Parathyroid adenoma (tissue), 2 donors: ENCODE measurements around the gene IFT80.

Source experiments
- H2AFZ ChIP-seq: fragments of 300-600 bp; sonication (generic); one replicate; pipeline ENCODE4 v1.7.0; 2017; ENCODE audit warnings: antibody characterized with exemption, mild to moderate bottlenecking
- H3K27ac ChIP-seq: fragments of 300-600 bp; sonication (generic); one replicate; pipeline ENCODE4 v1.7.0; 2017
- H3K27me3 ChIP-seq: fragments of 300-600 bp; sonication (generic); one replicate; pipeline ENCODE4 v1.7.0; 2017; ENCODE audit warnings: low read length; ENCODE audit not compliant: control insufficient read depth, insufficient read depth
- H3K36me3 ChIP-seq: fragments of 300-600 bp; sonication (generic); one replicate; pipeline ENCODE4 v1.7.0; 2017; ENCODE audit warnings: low read length; ENCODE audit not compliant: control insufficient read depth, insufficient read depth
- H3K4me1 ChIP-seq: fragments of 300-600 bp; sonication (generic); one replicate; pipeline ENCODE4 v1.7.0; 2017; ENCODE audit warnings: control low read depth
- H3K4me2 ChIP-seq: fragments of 300-600 bp; sonication (generic); one replicate; pipeline ENCODE4 v1.7.0; 2017; ENCODE audit warnings: low read length
- H3K4me3 ChIP-seq: fragments of 300-600 bp; sonication (generic); one replicate; pipeline ENCODE4 v1.7.0; 2017; ENCODE audit warnings: low read depth, low read length
- H3K79me2 ChIP-seq: fragments of 300-600 bp; sonication (generic); one replicate; pipeline ENCODE4 v1.7.0; 2017; ENCODE audit warnings: control low read depth
- H3K9ac ChIP-seq: fragments of 300-600 bp; sonication (generic); one replicate; pipeline ENCODE4 v1.7.0; 2017; ENCODE audit warnings: mild to moderate bottlenecking
- H3K9me3 ChIP-seq: fragments of 300-600 bp; sonication (generic); one replicate; pipeline ENCODE4 v1.7.0; 2017; ENCODE audit warnings: low read length; ENCODE audit not compliant: control insufficient read depth
- TF ChIP-seq, protein P1 (sequence below): fragments of 300-600 bp; sonication (generic); IDR thresholded peaks from one replicate; pipeline ENCODE4 v1.7.0; 2017; ENCODE audit warnings: antibody characterized with exemption, mild to moderate bottlenecking
- donor health status: primary hyperparathyroidism.

The IFT80 gene

DNA sequence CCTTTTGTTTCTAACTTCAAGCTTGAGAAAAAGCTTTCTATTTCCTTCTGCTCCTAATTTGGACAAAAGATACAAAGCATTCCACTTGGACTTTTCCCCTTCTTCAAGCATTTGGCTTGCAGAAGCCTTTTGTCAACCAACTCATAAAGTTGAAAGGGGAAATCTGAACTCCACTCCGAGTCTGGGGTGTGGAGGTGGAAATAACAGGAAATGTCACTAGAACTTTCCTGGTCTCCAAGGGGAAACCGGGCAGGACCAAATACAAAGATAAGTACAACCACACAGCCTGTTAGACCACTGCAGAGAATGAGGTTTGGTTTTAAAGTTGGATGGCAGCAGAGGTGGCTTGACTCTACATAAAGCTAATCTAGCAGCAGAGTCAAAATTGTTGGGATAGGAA is 178.0 kb downstream of the IFT80 start:
- no peaks in the 10 kb centered on the region for H3K36me3 ChIP-seq
- H3K4me2 ChIP-seq = no peak overlapping the region
- H3K4me3 ChIP-seq = no peak overlapping the region
- no peaks in the 10 kb centered on the region for H3K9me3 ChIP-seq
- H3K9ac ChIP-seq = no peak overlapping the region
- H3K27ac ChIP-seq = no peak overlapping the region
- H3K4me1 ChIP-seq = peaks cover 3% of the 10 kb centered on the region
- no peaks in the 10 kb centered on the region for H3K27me3 ChIP-seq
- H3K79me2 ChIP-seq = no peaks in the 10 kb centered on the region
- TF ChIP-seq, protein P1, sequence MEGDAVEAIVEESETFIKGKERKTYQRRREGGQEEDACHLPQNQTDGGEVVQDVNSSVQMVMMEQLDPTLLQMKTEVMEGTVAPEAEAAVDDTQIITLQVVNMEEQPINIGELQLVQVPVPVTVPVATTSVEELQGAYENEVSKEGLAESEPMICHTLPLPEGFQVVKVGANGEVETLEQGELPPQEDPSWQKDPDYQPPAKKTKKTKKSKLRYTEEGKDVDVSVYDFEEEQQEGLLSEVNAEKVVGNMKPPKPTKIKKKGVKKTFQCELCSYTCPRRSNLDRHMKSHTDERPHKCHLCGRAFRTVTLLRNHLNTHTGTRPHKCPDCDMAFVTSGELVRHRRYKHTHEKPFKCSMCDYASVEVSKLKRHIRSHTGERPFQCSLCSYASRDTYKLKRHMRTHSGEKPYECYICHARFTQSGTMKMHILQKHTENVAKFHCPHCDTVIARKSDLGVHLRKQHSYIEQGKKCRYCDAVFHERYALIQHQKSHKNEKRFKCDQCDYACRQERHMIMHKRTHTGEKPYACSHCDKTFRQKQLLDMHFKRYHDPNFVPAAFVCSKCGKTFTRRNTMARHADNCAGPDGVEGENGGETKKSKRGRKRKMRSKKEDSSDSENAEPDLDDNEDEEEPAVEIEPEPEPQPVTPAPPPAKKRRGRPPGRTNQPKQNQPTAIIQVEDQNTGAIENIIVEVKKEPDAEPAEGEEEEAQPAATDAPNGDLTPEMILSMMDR = no peak
- H2AFZ ChIP-seq = no peak overlapping the region

DNA sequence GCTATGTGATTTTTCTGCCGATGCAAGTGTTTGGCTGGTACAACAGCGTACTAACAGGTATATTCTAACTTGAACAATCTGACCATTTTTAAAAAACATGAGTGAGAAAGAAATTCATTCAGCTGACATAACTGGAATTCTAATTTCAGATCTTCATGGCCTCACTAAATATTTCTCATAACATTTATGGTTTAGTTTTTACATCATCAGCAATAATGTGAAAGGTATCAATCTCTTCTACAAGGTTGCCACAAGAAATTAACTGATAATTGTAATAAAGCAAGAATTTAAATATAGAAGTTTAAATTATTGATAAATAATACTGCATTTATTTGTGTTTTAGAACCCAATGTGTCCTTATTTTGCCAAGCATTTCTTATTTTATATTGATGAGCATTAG is 179.0 kb downstream of the IFT80 start:
- no peaks in the 10 kb centered on the region for H3K9me3 ChIP-seq
- H3K4me3 ChIP-seq = no peak overlapping the region
- H3K4me2 ChIP-seq = no peak overlapping the region
- H3K4me1 ChIP-seq = peaks cover 3% of the 10 kb centered on the region
- H3K79me2 ChIP-seq = no peaks in the 10 kb centered on the region
- no peak overlapping the region for H3K9ac ChIP-seq
- H3K27me3 ChIP-seq = no peaks in the 10 kb centered on the region
- no peak overlapping the region for H3K27ac ChIP-seq
- H2AFZ ChIP-seq = no peak overlapping the region
- no peaks in the 10 kb centered on the region for H3K36me3 ChIP-seq
- TF ChIP-seq, protein P1 = no peak

DNA sequence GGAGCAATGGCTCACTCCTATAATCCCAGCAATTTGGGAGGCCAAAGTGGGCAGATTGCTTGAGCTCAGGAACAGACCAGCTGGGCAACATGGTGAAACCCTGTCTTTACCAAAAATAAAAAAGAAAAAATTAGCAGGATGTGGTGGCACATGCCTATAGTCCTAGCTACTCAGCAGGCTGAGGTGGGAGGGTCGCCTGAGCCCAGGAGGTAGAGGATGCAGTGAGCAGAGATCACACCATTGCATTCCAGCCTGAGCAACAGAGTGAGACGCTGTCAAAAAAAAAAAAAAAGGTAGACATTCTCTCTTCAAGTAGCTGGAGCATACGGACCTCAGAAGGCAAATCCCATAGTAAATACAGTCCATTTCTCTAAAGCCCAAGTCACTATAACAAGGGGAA is 180.9 kb downstream of the IFT80 start:
- Histone ChIP-seq H3K4me1 (no peaks in the 10 kb centered on the region), H3K9me3 (no peaks in the 10 kb centered on the region), H3K27ac (no peak overlapping the region), H3K4me3 (no peak overlapping the region), H2AFZ (no peak overlapping the region), H3K4me2 (no peak overlapping the region), H3K9ac (no peak overlapping the region), H3K36me3 (no peaks in the 10 kb centered on the region), H3K79me2 (no peaks in the 10 kb centered on the region), H3K27me3 (no peaks in the 10 kb centered on the region)
- TF ChIP-seq, protein P1 = no peak

DNA sequence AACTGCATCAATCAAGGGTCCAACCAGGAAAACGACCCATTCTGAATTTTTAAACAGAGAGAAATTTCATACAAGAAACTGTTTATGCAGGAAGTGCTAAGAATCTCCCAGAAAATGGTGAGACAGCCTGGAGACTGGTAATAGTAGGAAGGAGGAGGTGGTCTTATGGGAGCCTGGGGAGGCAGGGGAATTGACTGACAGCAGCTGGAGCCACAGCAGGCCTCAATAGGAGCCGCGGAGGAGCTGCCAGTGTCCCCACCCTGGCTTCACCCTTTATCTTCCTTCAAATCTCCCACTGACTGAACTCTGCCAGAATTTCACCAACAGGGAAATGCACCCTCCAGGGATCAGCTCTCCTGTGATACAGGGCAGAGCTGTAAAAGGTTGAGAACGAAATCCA is 181.3 kb downstream of the IFT80 start:
- Histone ChIP-seq H2AFZ (no peak overlapping the region), H3K4me3 (no peak overlapping the region), H3K9ac (no peak overlapping the region), H3K36me3 (no peaks in the 10 kb centered on the region), H3K27me3 (no peaks in the 10 kb centered on the region), H3K9me3 (no peaks in the 10 kb centered on the region), H3K79me2 (no peaks in the 10 kb centered on the region), H3K4me1 (no peaks in the 10 kb centered on the region), H3K27ac (no peak overlapping the region), H3K4me2 (no peak overlapping the region)
- TF ChIP-seq, protein P1 = no peak

DNA sequence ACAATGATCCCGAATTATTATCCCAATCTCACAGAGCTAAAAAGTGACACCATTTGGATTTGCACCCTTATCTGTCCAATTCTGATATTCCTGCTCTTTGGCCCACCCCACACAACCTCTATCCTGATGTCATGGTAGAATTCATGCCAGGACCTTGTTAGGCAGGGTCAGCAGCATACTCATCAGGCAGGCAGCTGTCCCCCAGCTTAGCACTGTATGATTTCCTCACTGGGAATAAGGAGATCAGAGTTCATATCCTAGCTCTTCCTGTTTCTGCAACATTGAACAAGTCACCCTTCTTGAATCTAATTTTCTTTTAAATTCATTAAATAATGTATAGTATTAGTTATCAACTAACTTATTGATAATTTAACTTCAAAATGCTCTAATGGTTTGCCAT is 185.8 kb downstream of the IFT80 start:
- Histone ChIP-seq H3K4me2 (no peak overlapping the region), H3K27ac (no peak overlapping the region), H3K79me2 (no peaks in the 10 kb centered on the region), H3K4me1 (no peaks in the 10 kb centered on the region), H3K36me3 (no peaks in the 10 kb centered on the region), H3K9me3 (no peaks in the 10 kb centered on the region), H3K27me3 (no peaks in the 10 kb centered on the region), H3K4me3 (no peak overlapping the region), H3K9ac (no peak overlapping the region), H2AFZ (no peak overlapping the region)
- TF ChIP-seq, protein P1 = no peak
